Measurements from ENCODE around the gene LAMTOR5. TPM values are rescaled to one million over a fixed set of nuclear protein-coding genes. Genes with fewer than 3 reads are reported as not detected.
"Not testable (repeated sequence)": the region's sequence is repeated elsewhere in the genome, so short reads cannot be mapped to it uniquely, and the experiment has no call there.

Gene LAMTOR5
- total and polyA plus RNA-seq, 2 of the 4 experiments (the other 2 are of a cell fraction): 159 to 369 TPM

- H2AK9ac ChIP-seq (replicated peaks; ENCODE audit: low read depth, low read length, poor library complexity); dilution Hi-C loops (cut with HindIII; ENCODE audit: low sequenced_read_pairs, unreplicated experiment); H2BK20ac ChIP-seq (ENCODE audit: low read depth, low read length); H3K4me3 ChIP-seq (ENCODE audit: insufficient read depth, low read depth, low read length); H2BK15ac ChIP-seq (ENCODE audit: low read depth, low read length); H3K4me2 ChIP-seq (ENCODE audit: low read depth, low read length); H3K9ac ChIP-seq (ENCODE audit: low read depth, low read length); H4K5ac ChIP-seq (ENCODE audit: low read depth, low read length); BruUV-seq (replicated peaks); POLR2A ChIA-PET (ENCODE audit: unreplicated experiment); H3K4ac ChIP-seq (ENCODE audit: low read depth, low read length); H2AK5ac ChIP-seq (ENCODE audit: low read depth, low read length); H3K4me1 ChIP-seq (ENCODE audit: control insufficient read depth, insufficient read depth, low read length); H3K23ac ChIP-seq (ENCODE audit: low read depth, low read length); H3K9me3 ChIP-seq (ENCODE audit: control insufficient read depth, insufficient read depth, low read length); H2AFZ ChIP-seq (replicated peaks; ENCODE audit: low read length, poor library complexity); H2BK5ac ChIP-seq (ENCODE audit: low read depth, low read length, poor library complexity, severe bottlenecking); H3K18ac ChIP-seq (ENCODE audit: low read depth, low read length); H4K20me1 ChIP-seq (ENCODE audit: insufficient read depth, low read length); H4K91ac ChIP-seq (ENCODE audit: insufficient read depth, low read depth, low read length); DNase-seq; H3K36me3 ChIP-seq (ENCODE audit: control insufficient read depth, insufficient read depth, low read length); H3K9me1 ChIP-seq (ENCODE audit: insufficient read depth, low read length); H3K27ac ChIP-seq (ENCODE audit: insufficient read depth, low read length); H3K56ac ChIP-seq (ENCODE audit: extremely low read depth, insufficient read depth, low read length); H3K14ac ChIP-seq (replicated peaks; ENCODE audit: low read depth, low read length); H2BK120ac ChIP-seq (ENCODE audit: low read depth, low read length); H3K79me1 ChIP-seq (ENCODE audit: low read depth in 1 of 2, low read length in 2 of 2); H4K8ac ChIP-seq (ENCODE audit: low read depth in 2 of 2, low read length in 2 of 2); ATAC-seq (ENCODE audit: low read depth): not testable (repeated sequence)
- intact Hi-C loops (cut with micrococcal nuclease) (loop anchor here (2.0 kb wide), 1 partner anchor 210 kb away; no protein-coding TSS in a partner anchor), in situ Hi-C loops (cut with MboI; ENCODE audit: low sequenced_read_pairs) (loop anchor here (5.0 to 10.0 kb wide), 3 partner anchors 49 to 208 kb away; no protein-coding TSS in a partner anchor)
- no CpG with 5 or more reads among the region's 1 CpG for WGBS, 2 experiments (ENCODE audit: extremely low coverage in 2 of 2, insufficient read length in 1 of 2)
- H3K27me3 ChIP-seq (ENCODE audit: control insufficient read depth, insufficient read depth, low read length): peaks cover 14% of the 10 kb centered on the region
- CTCF ChIA-PET: interaction anchor here (0.6 to 2.5 kb wide), 9 partner anchors 8 to 210 kb away, joined by 3 to 29 read pairs (median 3); partner anchors contain the start of gene RBM15
Observed at GRCh38 chr1:110413045-110413444, 5.6 kb upstream of the LAMTOR5 start.
